Activated CD8-positive, alpha-beta memory T cell treated with anti-CD3 and anti-CD28 coated beads for 24 hours (primary cell): Measurements from ENCODE around the gene NCOA5.

Experiments
- DNase-seq: peaks from one replicate; pipeline ENCODE4 v3.0.0-alpha.2; 2020

NCOA5 gene

GRCh38 chr20:46088409-46089166 lies 1.2 kb downstream of the NCOA5 start:
- DNase-seq, result no peak

GRCh38 chr20:46087161-46087560 lies 2.6 kb downstream of the NCOA5 start:
- DNase-seq, result no peak

- DNase-seq, result no peak
Observed at GRCh38 chr20:46085179-46085851, 4.4 kb downstream of the NCOA5 start.

GRCh38 chr20:46084805-46085178 lies 5.0 kb downstream of the NCOA5 start:
- DNase-seq, result no peak

GRCh38 chr20:46083531-46084061 lies 6.2 kb downstream of the NCOA5 start:
- no peak for DNase-seq

GRCh38 chr20:46083101-46083500 lies 6.7 kb downstream of the NCOA5 start:
- DNase-seq, result no peak

GRCh38 chr20:46081074-46081473 lies 8.7 kb downstream of the NCOA5 start:
- DNase-seq, result no peak

GRCh38 chr20:46078954-46079353 lies 10.8 kb downstream of the NCOA5 start:
- no peak for DNase-seq

GRCh38 chr20:46077642-46078305 lies 12.0 kb downstream of the NCOA5 start:
- no peak for DNase-seq

GRCh38 chr20:46076806-46077205 lies 13.0 kb downstream of the NCOA5 start:
- no peak for DNase-seq

- no peak for DNase-seq
Observed at GRCh38 chr20:46074006-46074405, 15.8 kb downstream of the NCOA5 start.

- no peak for DNase-seq
Observed at GRCh38 chr20:46073443-46073842, 16.3 kb downstream of the NCOA5 start.

GRCh38 chr20:46073024-46073423 lies 16.7 kb downstream of the NCOA5 start:
- no peak for DNase-seq

GRCh38 chr20:46071573-46071972 lies 18.2 kb downstream of the NCOA5 start:
- no peak for DNase-seq

- no peak for DNase-seq
Observed at GRCh38 chr20:46070215-46070900, 19.4 kb downstream of the NCOA5 start.

GRCh38 chr20:46065691-46066090 lies 24.1 kb downstream of the NCOA5 start:
- no peak for DNase-seq

GRCh38 chr20:46065006-46065405 lies 24.8 kb downstream of the NCOA5 start:
- no peak for DNase-seq

GRCh38 chr20:46063652-46064054 lies 26.1 kb downstream of the NCOA5 start:
- no peak for DNase-seq

GRCh38 chr20:46063151-46063550 lies 26.6 kb downstream of the NCOA5 start:
- no peak for DNase-seq

GRCh38 chr20:46062621-46063020 lies 27.1 kb downstream of the NCOA5 start:
- DNase-seq, result no peak

- DNase-seq, result peak; percentile 47
Observed at GRCh38 chr20:46062151-46062550, 27.6 kb downstream of the NCOA5 start.

GRCh38 chr20:46060975-46061374 lies 28.8 kb downstream of the NCOA5 start:
- DNase-seq, result no peak

- peak; percentile 52 for DNase-seq
Observed at GRCh38 chr20:46060301-46060881, 29.4 kb downstream of the NCOA5 start.
